Neural progenitor cell (in vitro differentiated cells): ENCODE measurements around the gene RMDN2. TPM values are rescaled to one million over a fixed set of nuclear protein-coding genes. Genes with fewer than 3 reads are reported as not detected.

Experiments
- DNase-seq: peaks from one replicate; pipeline ENCODE4 v3.0.0-alpha.2; 2016; ENCODE audit warnings: low spot score
- H2AFZ ChIP-seq: fragments of 200-600 bp; sonication (generic); replicated peaks from 2 replicates; pipeline ENCODE4 v1.6.1; 2016; ENCODE audit warnings: antibody characterized with exemption
- H3F3A ChIP-seq: fragments of 200-600 bp; sonication (generic); 2 replicates; pipeline ENCODE4 v1.6.1; 2016; ENCODE audit warnings: antibody characterized with exemption, low read depth
- H3K27ac ChIP-seq: fragments of 200-600 bp; sonication (generic); 2 replicates; pipeline ENCODE4 v1.5.1; 2016; ENCODE audit warnings: mild to moderate bottlenecking
- H3K27me3 ChIP-seq: fragments of 200-600 bp; sonication (generic); 2 replicates; pipeline ENCODE4 v1.6.1; 2016; ENCODE audit warnings: mild to moderate bottlenecking, moderate library complexity
- H3K36me3 ChIP-seq: fragments of 200-600 bp; sonication (generic); 2 replicates; pipeline ENCODE4 v1.5.1; 2016
- H3K4me1 ChIP-seq: fragments of 200-600 bp; sonication (generic); 2 replicates; pipeline ENCODE4 v1.6.1; 2016; ENCODE audit warnings: mixed run types
- H3K4me2 ChIP-seq: fragments of 200-600 bp; sonication (generic); 2 replicates; pipeline ENCODE4 v1.6.1; 2016
- H3K4me3 ChIP-seq: fragments of 200-600 bp; sonication (generic); 2 replicates; pipeline ENCODE4 v1.5.1; 2016
- H3K79me2 ChIP-seq: fragments of 200-600 bp; sonication (generic); 2 replicates; pipeline ENCODE4 v1.6.1; 2016; ENCODE audit warnings: low read depth
- H3K9ac ChIP-seq: fragments of 200-600 bp; sonication (generic); 2 replicates; pipeline ENCODE4 v1.6.1; 2016
- H3K9me3 ChIP-seq: fragments of 200-600 bp; sonication (generic); 2 replicates; pipeline ENCODE4 v1.5.1; 2016; ENCODE audit warnings: low read depth
- H4K20me1 ChIP-seq: fragments of 200-600 bp; sonication (generic); 2 replicates; pipeline ENCODE4 v1.6.1; 2016; ENCODE audit warnings: low read depth
- H3K27ac Mint-ChIP-seq: 3 replicates; pipeline ENCODE4 v1.8.0; 2021; ENCODE audit warnings: mixed read lengths
- H3K27me3 Mint-ChIP-seq: 2 replicates; pipeline ENCODE4 v1.8.0; 2022; ENCODE audit warnings: low read depth, mild to moderate bottlenecking, inconsistent platforms, moderate library complexity, mixed read lengths; ENCODE audit not compliant: insufficient read depth
- H3K36me3 Mint-ChIP-seq: 3 replicates; pipeline ENCODE4 v1.8.0; 2021; ENCODE audit warnings: mixed read lengths
- H3K4me1 Mint-ChIP-seq: 3 replicates; pipeline ENCODE4 v1.8.0; 2021; ENCODE audit warnings: mixed read lengths
- H3K4me3 Mint-ChIP-seq: 3 replicates; pipeline ENCODE4 v1.8.0; 2021; ENCODE audit warnings: mild to moderate bottlenecking, moderate library complexity, mixed read lengths
- H3K9me3 Mint-ChIP-seq: 3 replicates; pipeline ENCODE4 v1.8.0; 2020; ENCODE audit warnings: mixed read lengths
- CTCF ChIP-seq: fragments of 200-600 bp; sonication (generic); IDR thresholded peaks from 2 replicates; pipeline ENCODE4 v1.5.1; 2017; ENCODE audit warnings: antibody characterized with exemption, mild to moderate bottlenecking
- EZH2 ChIP-seq: fragments of 200-600 bp; sonication (generic); IDR thresholded peaks from 2 replicates; pipeline ENCODE4 v1.6.1; 2017; ENCODE audit warnings: antibody characterized with exemption, mild to moderate bottlenecking, moderate library complexity
- EZH2phosphoT487 ChIP-seq: fragments of 200-600 bp; sonication (generic); IDR thresholded peaks from 2 replicates; pipeline ENCODE4 v1.6.1; 2017; ENCODE audit warnings: antibody characterized with exemption
- total RNA-seq: library from RNA; depleted of rRNA; stranded (reverse); fragments of >200 nt; gene quantifications from 2 replicates; pipeline ENCODE4 v1.2.3, GENCODE V29; 2015; ENCODE audit warnings: low replicate concordance

RMDN2 gene
- 3.7 and 10.3 TPM in 2 replicates for total RNA-seq

GRCh38 chr2:37925063-37925897, at the start of gene RMDN2:
TSS of gene RMDN2 (plus strand) at chr2:37925287. CDS start at chr2:37929278, 3,991 bp downstream.
- no peak for TF ChIP-seq EZH2phosphoT487
- peak; percentile 11 for TF ChIP-seq CTCF
- peak; percentile 60 for TF ChIP-seq EZH2
- no peaks in the 10 kb centered on the region for H4K20me1 ChIP-seq
- no peaks in the 10 kb centered on the region for H3K9me3 Mint-ChIP-seq
- H3K27me3 Mint-ChIP-seq: peaks cover 2% of the 10 kb centered on the region
- H3K79me2 ChIP-seq: no peaks in the 10 kb centered on the region
- peak within 1 kb of the TSS; percentile 84 for H3K4me3 ChIP-seq
- H3K36me3 ChIP-seq: no peaks in the 10 kb centered on the region
- H3K9me3 ChIP-seq: no peaks in the 10 kb centered on the region
- H3K4me2 ChIP-seq: peak within 1 kb of the TSS; percentile 89
- H3K4me3 Mint-ChIP-seq: peak within 1 kb of the TSS; percentile 90
- peaks cover 19% of the 10 kb centered on the region for H3F3A ChIP-seq
- H3K36me3 Mint-ChIP-seq: peaks cover 3% of the 10 kb centered on the region
- peaks cover 14% of the 10 kb centered on the region for H3K27me3 ChIP-seq
- peak within 1 kb of the TSS; percentile 74 for H3K9ac ChIP-seq
- H3K27ac Mint-ChIP-seq: peak within 1 kb of the TSS; percentile 74
- peaks cover 10% of the 10 kb centered on the region for H3K4me1 Mint-ChIP-seq
- H3K27ac ChIP-seq: peak within 1 kb of the TSS; percentile 92
- H2AFZ ChIP-seq: peak within 1 kb of the TSS; percentile 64
- H3K4me1 ChIP-seq: peaks cover 5% of the 10 kb centered on the region
- DNase-seq: peak; percentile 97

- DNase-seq: peak; percentile 37
- H3K27ac Mint-ChIP-seq: no peak overlapping the region
These were observed 49.6 kb upstream of the RMDN2 start for GRCh38 chr2:37875403-37875906.

GRCh38 chr2:37876227-37876626, 48.9 kb upstream of the RMDN2 start:
- peak overlapping the region; percentile 52 for H3K27ac Mint-ChIP-seq
- no peaks in the 10 kb centered on the region for H3K79me2 ChIP-seq
- no peaks in the 10 kb centered on the region for H3K27me3 ChIP-seq
- H4K20me1 ChIP-seq: no peaks in the 10 kb centered on the region
- H3K4me2 ChIP-seq: no peak overlapping the region
- TF ChIP-seq EZH2: no peak
- no peak for TF ChIP-seq CTCF
- TF ChIP-seq EZH2phosphoT487: no peak
- no peaks in the 10 kb centered on the region for H3F3A ChIP-seq
- H3K27ac ChIP-seq: no peak overlapping the region
- H2AFZ ChIP-seq: no peak overlapping the region
- H3K4me1 ChIP-seq: peaks cover 7% of the 10 kb centered on the region
- DNase-seq: no peak
- H3K27me3 Mint-ChIP-seq: peaks cover 10% of the 10 kb centered on the region
- H3K9me3 ChIP-seq: no peaks in the 10 kb centered on the region
- no peaks in the 10 kb centered on the region for H3K9me3 Mint-ChIP-seq
- no peak overlapping the region for H3K4me3 Mint-ChIP-seq
- H3K36me3 ChIP-seq: no peaks in the 10 kb centered on the region
- H3K36me3 Mint-ChIP-seq: no peaks in the 10 kb centered on the region
- H3K4me1 Mint-ChIP-seq: peaks cover 21% of the 10 kb centered on the region
- H3K9ac ChIP-seq: no peak overlapping the region
- H3K4me3 ChIP-seq: no peak overlapping the region

More at GRCh38 chr2:37875403-37875906, 49.6 kb upstream of the RMDN2 start:
- no peaks in the 10 kb centered on the region for H3K36me3 Mint-ChIP-seq
- Histone ChIP-seq H3K36me3 (no peaks in the 10 kb centered on the region), H3K4me3 (no peak overlapping the region), H3K9me3 (no peaks in the 10 kb centered on the region), H3K79me2 (no peaks in the 10 kb centered on the region), H4K20me1 (no peaks in the 10 kb centered on the region), H3F3A (no peaks in the 10 kb centered on the region), H3K27me3 (no peaks in the 10 kb centered on the region), H3K9ac (no peak overlapping the region), H3K4me2 (peak overlapping the region; percentile 45), H3K4me1 (peaks cover 7% of the 10 kb centered on the region), H3K27ac (no peak overlapping the region), H2AFZ (peak overlapping the region; percentile 87)
- no peak overlapping the region for H3K4me3 Mint-ChIP-seq
- H3K9me3 Mint-ChIP-seq: no peaks in the 10 kb centered on the region
- H3K27me3 Mint-ChIP-seq: peaks cover 10% of the 10 kb centered on the region
- H3K4me1 Mint-ChIP-seq: peaks cover 21% of the 10 kb centered on the region
- TF ChIP-seq CTCF (no peak), EZH2phosphoT487 (no peak), EZH2 (no peak)
